Tibial nerve (tissue), 4 donors: ENCODE results near the gene APP.

Source experiments
- EP300 ChIP-seq, 2 donors: sonication (generic); formaldehyde crosslinking; IDR thresholded peaks; one replicate each; pipeline ENCODE4 v1.6.1; 2017; ENCODE audit warnings: antibody characterized with exemption in 2 of 2, mild to moderate bottlenecking in 1 of 2
- POLR2A ChIP-seq, 2 donors: fragments of 450-650 bp; IDR thresholded peaks; one replicate each; pipeline ENCODE4 v1.6.1; 2017; ENCODE audit warnings: antibody characterized with exemption in 2 of 2, mild to moderate bottlenecking in 2 of 2, moderate library complexity in 2 of 2
- TF ChIP-seq, protein P1 (sequence below), 5 experiments: fragments of 200-600 bp in 3 of 5; fragments of 450-650 bp in 2 of 5; sonication (generic) in 3 of 5; IDR thresholded peaks; one replicate each; pipeline ENCODE4 v1.5.1; 2016 to 2019; ENCODE audit warnings: antibody characterized with exemption in 5 of 5, mild to moderate bottlenecking in 3 of 5, moderate library complexity in 2 of 5

DNA sequence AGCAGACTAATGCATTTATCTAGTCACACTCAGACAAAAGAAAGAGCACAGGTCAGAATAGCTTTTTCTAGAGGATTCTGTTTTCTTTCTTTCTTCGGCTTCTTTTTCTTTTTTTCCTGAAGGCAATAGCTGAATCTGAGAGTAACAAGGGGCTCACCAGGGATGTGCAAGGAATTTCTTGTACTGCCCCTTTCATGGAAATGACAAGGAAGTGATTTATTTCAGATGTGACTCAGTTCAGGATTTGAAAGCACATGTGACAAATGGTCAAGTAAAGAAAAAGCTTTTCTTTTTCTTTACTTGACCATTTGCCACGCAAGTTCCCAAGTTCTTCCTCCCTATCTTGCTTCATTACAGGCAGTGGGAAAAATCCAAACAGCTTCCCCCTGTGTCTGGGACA, 233.8 kb downstream of the APP start:
- TF ChIP-seq, protein P1, sequence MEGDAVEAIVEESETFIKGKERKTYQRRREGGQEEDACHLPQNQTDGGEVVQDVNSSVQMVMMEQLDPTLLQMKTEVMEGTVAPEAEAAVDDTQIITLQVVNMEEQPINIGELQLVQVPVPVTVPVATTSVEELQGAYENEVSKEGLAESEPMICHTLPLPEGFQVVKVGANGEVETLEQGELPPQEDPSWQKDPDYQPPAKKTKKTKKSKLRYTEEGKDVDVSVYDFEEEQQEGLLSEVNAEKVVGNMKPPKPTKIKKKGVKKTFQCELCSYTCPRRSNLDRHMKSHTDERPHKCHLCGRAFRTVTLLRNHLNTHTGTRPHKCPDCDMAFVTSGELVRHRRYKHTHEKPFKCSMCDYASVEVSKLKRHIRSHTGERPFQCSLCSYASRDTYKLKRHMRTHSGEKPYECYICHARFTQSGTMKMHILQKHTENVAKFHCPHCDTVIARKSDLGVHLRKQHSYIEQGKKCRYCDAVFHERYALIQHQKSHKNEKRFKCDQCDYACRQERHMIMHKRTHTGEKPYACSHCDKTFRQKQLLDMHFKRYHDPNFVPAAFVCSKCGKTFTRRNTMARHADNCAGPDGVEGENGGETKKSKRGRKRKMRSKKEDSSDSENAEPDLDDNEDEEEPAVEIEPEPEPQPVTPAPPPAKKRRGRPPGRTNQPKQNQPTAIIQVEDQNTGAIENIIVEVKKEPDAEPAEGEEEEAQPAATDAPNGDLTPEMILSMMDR (IDR thresholded peaks at IDR 0.05): no peak
- TF ChIP-seq POLR2A (IDR thresholded peaks at IDR 0.05) (no peak), EP300 (IDR thresholded peaks at IDR 0.05) (no peak)
